Neural cell (in vitro differentiated cells): ENCODE measurements around the gene PDLIM1.

Source experiments
- CTCF ChIP-seq: fragments of 450-650 bp; IDR thresholded peaks from 2 replicates; pipeline ENCODE4 v1.5.1; 2014; ENCODE audit warnings: antibody characterized with exemption, mild to moderate bottlenecking, moderate library complexity; ENCODE audit not compliant: poor library complexity, severe bottlenecking
- POLR2AphosphoS5 ChIP-seq: IDR thresholded peaks from 2 replicates; pipeline ENCODE4 v1.6.1; 2012
- REST ChIP-seq: IDR thresholded peaks from 2 replicates; pipeline ENCODE4 v1.6.1; 2012; ENCODE audit warnings: borderline replicate concordance
- TAF1 ChIP-seq: IDR thresholded peaks from 2 replicates; pipeline ENCODE4 v1.6.1; 2012; ENCODE audit warnings: low read depth

GRCh38 chr10:95303535-95303934, 12.7 kb upstream of the PDLIM1 start:
- TF ChIP-seq CTCF = no peak
- no peak for TF ChIP-seq TAF1
- no peak for TF ChIP-seq REST
- TF ChIP-seq POLR2AphosphoS5 = no peak
